C4-2B (cell line): ENCODE data around the gene ACVR2A.

Experiments used
- H3K27ac ChIP-seq: fragments of 450-650 bp; 2 replicates; pipeline ENCODE4 v1.5.1; 2017
- CTCF ChIP-seq: fragments of 450-650 bp; conservative IDR thresholded peaks from 2 replicates; pipeline ENCODE4 v1.5.1; 2017; ENCODE audit warnings: mild to moderate bottlenecking
- ZFX ChIP-seq: fragments of 450-650 bp; IDR thresholded peaks from 2 replicates; pipeline ENCODE4 v1.6.1; 2017

Gene ACVR2A

GRCh38 chr2:147860009-147860408 lies 15.2 kb downstream of the ACVR2A start:
- no peak for TF ChIP-seq ZFX
- TF ChIP-seq CTCF, result no peak

GRCh38 chr2:147862859-147863516 lies 18.2 kb downstream of the ACVR2A start:
- no peak for TF ChIP-seq CTCF
- TF ChIP-seq ZFX, result no peak
- no peak overlapping the region for H3K27ac ChIP-seq

More at GRCh38 chr2:147860009-147860408, 15.2 kb downstream of the ACVR2A start:
- H3K27ac ChIP-seq, result no peak overlapping the region

GRCh38 chr2:147863835-147864234 lies 19.0 kb downstream of the ACVR2A start:
- TF ChIP-seq CTCF (no peak), ZFX (no peak)
- H3K27ac ChIP-seq, result no peak overlapping the region

GRCh38 chr2:147865560-147865959 lies 20.7 kb downstream of the ACVR2A start:
- no peak for TF ChIP-seq CTCF
- no peak for TF ChIP-seq ZFX
- no peak overlapping the region for H3K27ac ChIP-seq

- TF ChIP-seq CTCF, result no peak
- no peak for TF ChIP-seq ZFX
- no peak overlapping the region for H3K27ac ChIP-seq
Measured at GRCh38 chr2:147867050-147867449, 22.2 kb downstream of the ACVR2A start.

GRCh38 chr2:147869934-147870333 lies 25.1 kb downstream of the ACVR2A start:
- no peak overlapping the region for H3K27ac ChIP-seq
- TF ChIP-seq ZFX (no peak), CTCF (no peak)

GRCh38 chr2:147872967-147873366 lies 28.1 kb downstream of the ACVR2A start:
- TF ChIP-seq CTCF (no peak), ZFX (no peak)
- no peak overlapping the region for H3K27ac ChIP-seq
